ENCODE results near the gene FNIP2. TPM values are rescaled to one million over a fixed set of nuclear protein-coding genes. Genes with fewer than 3 reads are reported as not detected.

FNIP2 gene
- total RNA-seq, 6 experiments from 2014 or later = 14.1 to 22.2 (median 18.2) TPM

GRCh38 chr4:158811704-158812103 is 42.9 kb downstream of the FNIP2 start:
- DNase-seq = no peak
- no peak for TF ChIP-seq CTCF (IDR thresholded peaks at IDR 0.05)
- Mint-ChIP-seq H3K27me3 (ENCODE audit: insufficient read depth) (peaks cover 6% of the 10 kb centered on the region; the same call in 1 of the 2 replicates), H3K4me1 (ENCODE audit: low read depth) (peaks cover 77% of the 10 kb centered on the region), H3K9me3 (no peaks in the 10 kb centered on the region), H3K36me3 (ENCODE audit: low read depth) (peaks cover 5% of the 10 kb centered on the region; the same call in 1 of the 2 replicates), H3K4me3 (peak overlapping the region; percentile 57), H3K27ac (peak overlapping the region; percentile 97)

- Mint-ChIP-seq H3K36me3 (ENCODE audit: low read depth) (peaks cover 5% of the 10 kb centered on the region; the same call in 1 of the 2 replicates), H3K4me1 (ENCODE audit: low read depth) (peaks cover 81% of the 10 kb centered on the region), H3K9me3 (no peaks in the 10 kb centered on the region), H3K27ac (peak overlapping the region; percentile 97), H3K4me3 (no peak overlapping the region), H3K27me3 (ENCODE audit: insufficient read depth) (peaks cover 6% of the 10 kb centered on the region; the same call in 1 of the 2 replicates)
- no peak for DNase-seq
- no peak for TF ChIP-seq CTCF (IDR thresholded peaks at IDR 0.05)
These were observed 43.3 kb downstream of the FNIP2 start for GRCh38 chr4:158812133-158812532.

- H3K9me3 Mint-ChIP-seq = no peaks in the 10 kb centered on the region
- no peak overlapping the region for H3K4me3 Mint-ChIP-seq
- H3K27me3 Mint-ChIP-seq (ENCODE audit: insufficient read depth) = peaks cover 6% of the 10 kb centered on the region; the same call in 1 of the 2 replicates
- peaks cover 82% of the 10 kb centered on the region for H3K4me1 Mint-ChIP-seq (ENCODE audit: low read depth)
- TF ChIP-seq CTCF (IDR thresholded peaks at IDR 0.05) = no peak
- peak overlapping the region; percentile 19; the same call in 1 of the 2 replicates for H3K27ac Mint-ChIP-seq
- no peak for DNase-seq
- peaks cover 5% of the 10 kb centered on the region; the same call in 1 of the 2 replicates for H3K36me3 Mint-ChIP-seq (ENCODE audit: low read depth)
These were observed 43.7 kb downstream of the FNIP2 start for GRCh38 chr4:158812543-158812942.

- TF ChIP-seq CTCF (IDR thresholded peaks at IDR 0.05) = no peak
- H3K27me3 Mint-ChIP-seq (ENCODE audit: insufficient read depth) = peaks cover 6% of the 10 kb centered on the region; the same call in 1 of the 2 replicates
- peaks cover 80% of the 10 kb centered on the region for H3K4me1 Mint-ChIP-seq (ENCODE audit: low read depth)
- no peak for DNase-seq
- H3K27ac Mint-ChIP-seq = peak overlapping the region; percentile 19; the same call in 1 of the 2 replicates
- peaks cover 5% of the 10 kb centered on the region; the same call in 1 of the 2 replicates for H3K36me3 Mint-ChIP-seq (ENCODE audit: low read depth)
- H3K4me3 Mint-ChIP-seq = no peak overlapping the region
- no peaks in the 10 kb centered on the region for H3K9me3 Mint-ChIP-seq
These were observed 44.3 kb downstream of the FNIP2 start for GRCh38 chr4:158813113-158813512.

GRCh38 chr4:158814207-158814606 is 45.4 kb downstream of the FNIP2 start:
- DNase-seq = no peak
- Mint-ChIP-seq H3K36me3 (ENCODE audit: low read depth) (peaks cover 5% of the 10 kb centered on the region; the same call in 1 of the 2 replicates), H3K4me1 (ENCODE audit: low read depth) (peaks cover 80% of the 10 kb centered on the region)

More at GRCh38 chr4:158814207-158814606, 45.4 kb downstream of the FNIP2 start:
- no peak for TF ChIP-seq CTCF (IDR thresholded peaks at IDR 0.05)
- Mint-ChIP-seq H3K4me3 (no peak overlapping the region), H3K27me3 (ENCODE audit: insufficient read depth) (peaks cover 6% of the 10 kb centered on the region; the same call in 1 of the 2 replicates), H3K27ac (peak overlapping the region; percentile 61; the same call in 1 of the 2 replicates), H3K9me3 (no peaks in the 10 kb centered on the region)
